Endothelial cell of umbilical vein (primary cell): ENCODE results near the gene MTHFR.

Experiments used
- CTCF ChIP-seq, 2 donors: IDR thresholded peaks; 1 replicate in 1 of 2; 2 replicates in 1 of 2; pipeline ENCODE4 v1.5.1; 2011; ENCODE audit warnings: low read length in 2 of 2, mild to moderate bottlenecking in 2 of 2, moderate library complexity in 2 of 2, control low read depth in 1 of 2, inconsistent platforms in 1 of 2, low read depth in 1 of 2; ENCODE audit not compliant: insufficient read depth in 1 of 2; ENCODE audit errors: extremely low read depth in 1 of 2
- EZH2 ChIP-seq: IDR thresholded peaks from 2 replicates; pipeline ENCODE4 v1.6.1; 2012; ENCODE audit warnings: borderline replicate concordance, low read depth, mild to moderate bottlenecking, moderate library complexity, low read length, inconsistent platforms; ENCODE audit not compliant: severe bottlenecking
- POLR2A ChIP-seq: IDR thresholded peaks from 2 replicates; pipeline ENCODE4 v1.6.1; 2012; ENCODE audit warnings: low read depth, mild to moderate bottlenecking, control low read depth, low read length

- TF ChIP-seq CTCF (IDR thresholded peaks at IDR 0.05; ENCODE audit: extremely low read depth in 1 of 2, insufficient read depth in 1 of 2, low read depth in 1 of 2, low read length in 2 of 2): no peak
- no peak for TF ChIP-seq POLR2A
- TF ChIP-seq EZH2: no peak
Observed at GRCh38 chr1:11826946-11827345, 21.2 kb upstream of the MTHFR start.
